ENCODE measurements around the gene ZNFX1. TPM values are rescaled to one million over a fixed set of nuclear protein-coding genes. Genes with fewer than 3 reads are reported as not detected.

The ZNFX1 gene
- total and polyA plus RNA-seq, 9 of the 15 experiments (the other 6 are each of a cell fraction or from before 2014, with no cell fraction given) = 3.8 to 13.8 (median 10.3) TPM

DNA sequence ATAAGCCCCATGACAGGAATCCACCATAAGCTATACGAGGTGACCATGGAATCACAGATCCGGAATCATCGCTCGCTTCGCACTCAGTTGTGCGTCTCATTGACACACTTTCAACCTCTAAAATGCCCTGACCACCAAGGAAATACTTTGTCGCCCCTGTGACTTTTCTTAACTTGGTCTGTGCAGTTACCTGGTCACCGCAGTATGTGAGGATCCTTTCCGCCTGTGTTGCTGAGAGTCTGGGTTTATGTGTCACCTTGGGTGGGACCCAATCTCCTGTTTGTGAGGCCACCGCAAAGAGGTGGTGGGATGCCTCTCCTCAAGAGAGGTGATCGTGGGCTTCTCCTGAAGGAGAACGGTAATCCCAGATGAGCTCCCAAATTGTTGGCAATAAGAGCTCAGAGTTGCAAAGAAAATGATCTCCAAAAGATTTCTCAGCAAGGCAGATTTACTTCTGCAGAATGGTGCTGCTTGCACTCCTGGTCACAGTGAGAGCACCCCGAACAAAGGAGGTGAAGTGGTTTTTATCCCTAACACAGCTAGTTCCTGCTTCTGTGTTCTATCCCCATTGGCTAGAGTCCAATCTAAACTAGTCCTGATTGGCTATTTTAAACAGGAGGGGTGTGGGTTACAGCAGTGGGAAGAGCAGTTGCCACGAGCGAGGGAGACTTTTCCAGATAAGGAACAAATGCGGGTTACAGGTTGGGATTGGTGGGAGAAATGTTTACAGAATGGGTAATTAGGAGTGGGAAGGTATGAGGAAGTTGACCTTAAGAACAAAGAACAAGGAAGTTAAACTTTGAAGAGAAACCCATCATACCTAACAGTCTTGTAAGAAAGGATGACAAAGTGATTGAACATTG, 9.1 kb upstream of the ZNFX1 start (continued):
- TF ChIP-seq, protein P1, sequence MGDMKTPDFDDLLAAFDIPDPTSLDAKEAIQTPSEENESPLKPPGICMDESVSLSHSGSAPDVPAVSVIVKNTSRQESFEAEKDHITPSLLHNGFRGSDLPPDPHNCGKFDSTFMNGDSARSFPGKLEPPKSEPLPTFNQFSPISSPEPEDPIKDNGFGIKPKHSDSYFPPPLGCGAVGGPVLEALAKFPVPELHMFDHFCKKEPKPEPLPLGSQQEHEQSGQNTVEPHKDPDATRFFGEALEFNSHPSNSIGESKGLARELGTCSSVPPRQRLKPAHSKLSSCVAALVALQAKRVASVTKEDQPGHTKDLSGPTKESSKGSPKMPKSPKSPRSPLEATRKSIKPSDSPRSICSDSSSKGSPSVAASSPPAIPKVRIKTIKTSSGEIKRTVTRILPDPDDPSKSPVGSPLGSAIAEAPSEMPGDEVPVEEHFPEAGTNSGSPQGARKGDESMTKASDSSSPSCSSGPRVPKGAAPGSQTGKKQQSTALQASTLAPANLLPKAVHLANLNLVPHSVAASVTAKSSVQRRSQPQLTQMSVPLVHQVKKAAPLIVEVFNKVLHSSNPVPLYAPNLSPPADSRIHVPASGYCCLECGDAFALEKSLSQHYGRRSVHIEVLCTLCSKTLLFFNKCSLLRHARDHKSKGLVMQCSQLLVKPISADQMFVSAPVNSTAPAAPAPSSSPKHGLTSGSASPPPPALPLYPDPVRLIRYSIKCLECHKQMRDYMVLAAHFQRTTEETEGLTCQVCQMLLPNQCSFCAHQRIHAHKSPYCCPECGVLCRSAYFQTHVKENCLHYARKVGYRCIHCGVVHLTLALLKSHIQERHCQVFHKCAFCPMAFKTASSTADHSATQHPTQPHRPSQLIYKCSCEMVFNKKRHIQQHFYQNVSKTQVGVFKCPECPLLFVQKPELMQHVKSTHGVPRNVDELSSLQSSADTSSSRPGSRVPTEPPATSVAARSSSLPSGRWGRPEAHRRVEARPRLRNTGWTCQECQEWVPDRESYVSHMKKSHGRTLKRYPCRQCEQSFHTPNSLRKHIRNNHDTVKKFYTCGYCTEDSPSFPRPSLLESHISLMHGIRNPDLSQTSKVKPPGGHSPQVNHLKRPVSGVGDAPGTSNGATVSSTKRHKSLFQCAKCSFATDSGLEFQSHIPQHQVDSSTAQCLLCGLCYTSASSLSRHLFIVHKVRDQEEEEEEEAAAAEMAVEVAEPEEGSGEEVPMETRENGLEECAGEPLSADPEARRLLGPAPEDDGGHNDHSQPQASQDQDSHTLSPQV (IDR thresholded peaks at IDR 0.05) = no peak
- TF ChIP-seq, protein P2, sequence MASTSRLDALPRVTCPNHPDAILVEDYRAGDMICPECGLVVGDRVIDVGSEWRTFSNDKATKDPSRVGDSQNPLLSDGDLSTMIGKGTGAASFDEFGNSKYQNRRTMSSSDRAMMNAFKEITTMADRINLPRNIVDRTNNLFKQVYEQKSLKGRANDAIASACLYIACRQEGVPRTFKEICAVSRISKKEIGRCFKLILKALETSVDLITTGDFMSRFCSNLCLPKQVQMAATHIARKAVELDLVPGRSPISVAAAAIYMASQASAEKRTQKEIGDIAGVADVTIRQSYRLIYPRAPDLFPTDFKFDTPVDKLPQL (IDR thresholded peaks at IDR 0.05; ENCODE audit: extremely low read depth, insufficient read length) = no peak
- TF ChIP-seq ELF4 (CRISPR knock-in tag; IDR thresholded peaks at IDR 0.05) (no peak), ZNF507 (tag; conservative IDR thresholded peaks at IDR 0.05) (no peak), GTF2F1 (IDR thresholded peaks at IDR 0.05; ENCODE audit: low read depth, low read length) (0 out of 2 replicates have a peak, but pooled peaks have one; percentile 32), CAMTA2 (CRISPR knock-in tag; conservative IDR thresholded peaks at IDR 0.05) (no peak), STAG1 (CRISPR knock-in tag; IDR thresholded peaks at IDR 0.05; ENCODE audit: borderline replicate concordance) (no peak), MECOM (CRISPR knock-in tag; IDR thresholded peaks at IDR 0.05) (no peak)
- TF ChIP-seq, protein P3, sequence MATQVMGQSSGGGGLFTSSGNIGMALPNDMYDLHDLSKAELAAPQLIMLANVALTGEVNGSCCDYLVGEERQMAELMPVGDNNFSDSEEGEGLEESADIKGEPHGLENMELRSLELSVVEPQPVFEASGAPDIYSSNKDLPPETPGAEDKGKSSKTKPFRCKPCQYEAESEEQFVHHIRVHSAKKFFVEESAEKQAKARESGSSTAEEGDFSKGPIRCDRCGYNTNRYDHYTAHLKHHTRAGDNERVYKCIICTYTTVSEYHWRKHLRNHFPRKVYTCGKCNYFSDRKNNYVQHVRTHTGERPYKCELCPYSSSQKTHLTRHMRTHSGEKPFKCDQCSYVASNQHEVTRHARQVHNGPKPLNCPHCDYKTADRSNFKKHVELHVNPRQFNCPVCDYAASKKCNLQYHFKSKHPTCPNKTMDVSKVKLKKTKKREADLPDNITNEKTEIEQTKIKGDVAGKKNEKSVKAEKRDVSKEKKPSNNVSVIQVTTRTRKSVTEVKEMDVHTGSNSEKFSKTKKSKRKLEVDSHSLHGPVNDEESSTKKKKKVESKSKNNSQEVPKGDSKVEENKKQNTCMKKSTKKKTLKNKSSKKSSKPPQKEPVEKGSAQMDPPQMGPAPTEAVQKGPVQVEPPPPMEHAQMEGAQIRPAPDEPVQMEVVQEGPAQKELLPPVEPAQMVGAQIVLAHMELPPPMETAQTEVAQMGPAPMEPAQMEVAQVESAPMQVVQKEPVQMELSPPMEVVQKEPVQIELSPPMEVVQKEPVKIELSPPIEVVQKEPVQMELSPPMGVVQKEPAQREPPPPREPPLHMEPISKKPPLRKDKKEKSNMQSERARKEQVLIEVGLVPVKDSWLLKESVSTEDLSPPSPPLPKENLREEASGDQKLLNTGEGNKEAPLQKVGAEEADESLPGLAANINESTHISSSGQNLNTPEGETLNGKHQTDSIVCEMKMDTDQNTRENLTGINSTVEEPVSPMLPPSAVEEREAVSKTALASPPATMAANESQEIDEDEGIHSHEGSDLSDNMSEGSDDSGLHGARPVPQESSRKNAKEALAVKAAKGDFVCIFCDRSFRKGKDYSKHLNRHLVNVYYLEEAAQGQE (IDR thresholded peaks at IDR 0.05; ENCODE audit: borderline replicate concordance) = no peak
- TF ChIP-seq, protein P3 (CRISPR knock-in tag; IDR thresholded peaks at IDR 0.05; ENCODE audit: low read depth) = no peak
